RWPE2 (cell line): ENCODE results near the gene ASAP2.

Experiments used
- ATAC-seq: fragments of 200-7000 bp; cut with Tn5 transposase; 3 replicates; pipeline ENCODE4 v1.9.1; 2021; ENCODE audit warnings: low read depth
- DNase-seq: peaks from one replicate; pipeline ENCODE4 v3.0.0-alpha.2; 2020; ENCODE audit warnings: low spot score
- H3K27ac ChIP-seq: fragments of 450-650 bp; 2 replicates; pipeline ENCODE4 v1.5.1; 2017; ENCODE audit warnings: mild to moderate bottlenecking; ENCODE audit not compliant: poor library complexity, severe bottlenecking
- H3K27me3 ChIP-seq: fragments of 250-450 bp; sonication (Bioruptor Pico); 2 replicates; pipeline ENCODE4 v1.5.1; 2021; ENCODE audit warnings: mild to moderate bottlenecking, moderate library complexity; ENCODE audit not compliant: insufficient read depth, poor library complexity, severe bottlenecking
- H3K36me3 ChIP-seq: fragments of 250-450 bp; sonication (Bioruptor Pico); 2 replicates; pipeline ENCODE4 v1.5.1; 2020; ENCODE audit warnings: low read depth, mild to moderate bottlenecking, moderate library complexity
- H3K4me1 ChIP-seq: fragments of 250-450 bp; sonication (Bioruptor Pico); 2 replicates; pipeline ENCODE4 v1.5.1; 2021; ENCODE audit warnings: mild to moderate bottlenecking, moderate library complexity; ENCODE audit not compliant: insufficient read depth, poor library complexity, severe bottlenecking
- H3K4me3 ChIP-seq: fragments of 250-450 bp; sonication (Bioruptor Pico); 2 replicates; pipeline ENCODE4 v1.5.1; 2021; ENCODE audit warnings: mild to moderate bottlenecking, moderate library complexity; ENCODE audit not compliant: severe bottlenecking
- H3K9me3 ChIP-seq: fragments of 250-450 bp; sonication (Bioruptor Pico); 2 replicates; pipeline ENCODE4 v1.5.1; 2021; ENCODE audit warnings: mild to moderate bottlenecking, moderate library complexity; ENCODE audit not compliant: severe bottlenecking
- CTCF ChIP-seq: fragments of 450-650 bp; IDR thresholded peaks from one replicate; pipeline ENCODE4 v1.5.1; 2017; ENCODE audit warnings: mild to moderate bottlenecking, moderate library complexity; ENCODE audit not compliant: poor library complexity, severe bottlenecking

The ASAP2 gene

GRCh38 chr2:9310377-9310776 is 103.8 kb downstream of the ASAP2 start:
- ATAC-seq = peak; percentile 80

GRCh38 chr2:9310798-9311197 is 104.2 kb downstream of the ASAP2 start:
- Histone ChIP-seq H3K27ac (peak overlapping the region; percentile 99), H3K27me3 (no peaks in the 10 kb centered on the region), H3K36me3 (peaks cover 6% of the 10 kb centered on the region), H3K4me1 (peaks cover 84% of the 10 kb centered on the region), H3K4me3 (no peak overlapping the region), H3K9me3 (no peaks in the 10 kb centered on the region)
- no peak for TF ChIP-seq CTCF
- ATAC-seq (peak; percentile 32), DNase-seq (no peak)

More at GRCh38 chr2:9310377-9310776, 103.8 kb downstream of the ASAP2 start:
- no peak for TF ChIP-seq CTCF
- Histone ChIP-seq H3K27me3 (no peaks in the 10 kb centered on the region), H3K4me3 (no peak overlapping the region), H3K4me1 (peaks cover 80% of the 10 kb centered on the region), H3K36me3 (peaks cover 6% of the 10 kb centered on the region), H3K9me3 (no peaks in the 10 kb centered on the region), H3K27ac (peak overlapping the region; percentile 99)
- DNase-seq = no peak

DNA sequence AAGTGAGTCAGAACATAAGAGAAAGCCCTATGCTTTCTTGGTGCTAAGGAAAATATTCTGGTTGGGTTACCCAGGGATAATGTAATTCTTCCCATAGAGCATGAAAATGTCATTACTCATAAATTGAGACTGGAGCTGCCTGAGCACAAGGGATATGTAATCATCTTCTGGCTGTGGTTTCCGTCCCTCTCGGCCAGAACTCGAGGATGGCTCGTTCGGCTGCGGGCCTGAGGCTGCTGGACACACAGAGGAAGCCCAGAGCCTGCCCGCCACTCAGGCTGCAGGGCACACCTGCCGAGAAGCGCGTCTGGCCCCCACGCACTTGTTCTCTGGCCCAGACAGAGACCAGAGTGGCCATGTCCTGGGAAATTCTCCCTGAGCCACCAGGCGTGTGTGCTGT is 104.9 kb downstream of the ASAP2 start:
- Histone ChIP-seq H3K36me3 (peaks cover 6% of the 10 kb centered on the region), H3K4me1 (peaks cover 88% of the 10 kb centered on the region), H3K9me3 (no peaks in the 10 kb centered on the region), H3K27ac (peak overlapping the region; percentile 99), H3K27me3 (no peaks in the 10 kb centered on the region), H3K4me3 (no peak overlapping the region)
- TF ChIP-seq CTCF = no peak
- DNase-seq (no peak), ATAC-seq (peak; percentile 51)

DNA sequence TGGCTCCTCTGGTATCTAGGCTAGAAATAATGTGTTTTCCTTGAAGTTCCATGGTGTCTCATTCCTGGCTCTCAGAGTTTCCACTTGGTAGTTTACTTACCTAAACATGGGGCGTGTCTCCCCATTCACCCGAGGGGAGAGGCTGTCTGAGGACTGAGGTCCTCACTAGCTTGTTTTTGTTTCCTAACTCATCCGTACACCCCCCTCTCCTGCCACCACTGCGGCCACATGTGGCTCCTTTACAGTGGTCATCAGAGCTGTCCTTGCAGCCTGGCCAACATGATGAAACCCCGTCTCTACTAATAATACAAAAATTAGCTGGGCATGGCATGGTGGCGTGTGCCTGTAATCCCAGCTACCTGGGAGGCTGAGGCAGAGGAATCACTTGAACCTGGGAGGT is 106.0 kb downstream of the ASAP2 start:
- no peak for DNase-seq
- ATAC-seq = no peak
- Histone ChIP-seq H3K9me3 (no peaks in the 10 kb centered on the region), H3K4me3 (no peak overlapping the region), H3K27ac (peak overlapping the region; percentile 99), H3K27me3 (no peaks in the 10 kb centered on the region), H3K36me3 (peaks cover 7% of the 10 kb centered on the region), H3K4me1 (peaks cover 77% of the 10 kb centered on the region)
- TF ChIP-seq CTCF = no peak

DNA sequence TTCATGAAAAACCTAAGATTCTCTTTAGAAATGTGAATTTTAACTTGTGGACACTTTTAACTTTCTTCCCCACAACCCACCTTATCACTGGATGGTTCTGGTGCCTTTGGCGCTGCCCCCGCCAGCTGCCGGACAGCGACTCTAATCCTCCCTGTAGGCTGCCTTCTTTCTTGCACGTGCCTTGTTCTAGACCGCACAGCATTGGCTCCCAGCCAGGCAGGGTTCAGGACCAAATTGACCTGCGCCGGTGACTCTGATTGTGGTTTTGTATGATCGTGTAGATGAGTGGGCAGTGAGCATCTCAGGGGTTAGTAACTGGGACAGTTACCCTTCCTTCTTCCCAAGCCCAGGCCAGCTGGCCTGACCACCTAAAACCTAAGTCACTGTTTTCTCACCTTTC is 106.8 kb downstream of the ASAP2 start:
- ATAC-seq (no peak), DNase-seq (no peak)
- H3K4me3 ChIP-seq = no peak overlapping the region
- peaks cover 76% of the 10 kb centered on the region for H3K4me1 ChIP-seq
- peaks cover 15% of the 10 kb centered on the region for H3K36me3 ChIP-seq
- H3K27me3 ChIP-seq = no peaks in the 10 kb centered on the region
- TF ChIP-seq CTCF = no peak
- peak overlapping the region; percentile 99 for H3K27ac ChIP-seq
- H3K9me3 ChIP-seq = no peaks in the 10 kb centered on the region
